SK-N-MC (cell line): ENCODE results near the gene HTR4.
A peak's percentile ranks its signal among the peaks of the same experiment; 100 is the strongest.

Source experiments
- DNase-seq: peaks from one replicate; pipeline ENCODE4 v3.0.0-alpha.2; 2011; ENCODE audit warnings: low read depth, low spot score
- H3K27ac ChIP-seq: fragments of 200-600 bp; sonication (generic); 2 replicates; pipeline ENCODE4 v1.5.1; 2016; ENCODE audit warnings: mixed run types
- H3K36me3 ChIP-seq: fragments of 200-600 bp; sonication (generic); 2 replicates; pipeline ENCODE4 v1.6.1; 2017; ENCODE audit warnings: antibody characterized with exemption, low read length, mixed read lengths; ENCODE audit not compliant: insufficient read depth
- H3K4me3 ChIP-seq: fragments of 200-600 bp; sonication (generic); 2 replicates; pipeline ENCODE4 v1.5.1; 2016
- H3K9ac ChIP-seq: fragments of 200-600 bp; sonication (generic); 2 replicates; pipeline ENCODE4 v1.8.0; 2017; ENCODE audit warnings: mixed run types, mixed read lengths; ENCODE audit not compliant: insufficient read length
- H3K9me3 ChIP-seq: fragments of 200-600 bp; sonication (generic); 2 replicates; pipeline ENCODE4 v1.6.1; 2017; ENCODE audit warnings: low read depth, mild to moderate bottlenecking, antibody characterized with exemption, low read length, moderate library complexity, mixed read lengths
- EZH2 ChIP-seq: fragments of 200-600 bp; sonication (generic); IDR thresholded peaks from one replicate; pipeline ENCODE4 v1.6.1; 2017; ENCODE audit warnings: antibody characterized with exemption
- FOXP2 ChIP-seq: optimal IDR thresholded peaks from 2 replicates; pipeline ENCODE3; 2011; ENCODE audit warnings: mild to moderate bottlenecking, moderate library complexity; ENCODE audit not compliant: insufficient read depth; ENCODE audit errors: extremely low read length, control extremely low read depth
- POLR2AphosphoS5 ChIP-seq: IDR thresholded peaks from 2 replicates; pipeline ENCODE4 v1.6.1; 2012; ENCODE audit warnings: mild to moderate bottlenecking, low read depth, low read length, borderline replicate concordance

Gene HTR4

GRCh38 chr5:148457183-148457620 is 197.1 kb downstream of the HTR4 start:
- Histone ChIP-seq H3K9me3 (no peaks in the 10 kb centered on the region), H3K4me3 (no peak overlapping the region), H3K36me3 (no peaks in the 10 kb centered on the region), H3K9ac (no peak overlapping the region), H3K27ac (no peak overlapping the region)
- TF ChIP-seq FOXP2 = no peak
- no peak for TF ChIP-seq POLR2AphosphoS5
- no peak for TF ChIP-seq EZH2
- DNase-seq = no peak

- no peak overlapping the region for H3K27ac ChIP-seq
- H3K9me3 ChIP-seq = no peaks in the 10 kb centered on the region
- no peak for TF ChIP-seq POLR2AphosphoS5
- no peak for TF ChIP-seq FOXP2
- H3K9ac ChIP-seq = no peak overlapping the region
- no peaks in the 10 kb centered on the region for H3K36me3 ChIP-seq
- H3K4me3 ChIP-seq = no peak overlapping the region
- no peak for DNase-seq
Measured at GRCh38 chr5:148455185-148455584, 199.1 kb downstream of the HTR4 start.

GRCh38 chr5:148454576-148454975 is 199.8 kb downstream of the HTR4 start:
- no peak for DNase-seq
- Histone ChIP-seq H3K27ac (no peak overlapping the region), H3K9me3 (no peaks in the 10 kb centered on the region), H3K36me3 (no peaks in the 10 kb centered on the region), H3K4me3 (no peak overlapping the region), H3K9ac (no peak overlapping the region)
- TF ChIP-seq POLR2AphosphoS5 = no peak
- no peak for TF ChIP-seq FOXP2

GRCh38 chr5:148452499-148453193 is 201.7 kb downstream of the HTR4 start:
- TF ChIP-seq FOXP2 (no peak), EZH2 (no peak), POLR2AphosphoS5 (no peak)
- Histone ChIP-seq H3K9me3 (no peaks in the 10 kb centered on the region), H3K4me3 (no peak overlapping the region), H3K36me3 (no peaks in the 10 kb centered on the region), H3K27ac (no peak overlapping the region), H3K9ac (no peak overlapping the region)
- no peak for DNase-seq

- no peak overlapping the region for H3K4me3 ChIP-seq
- no peak for DNase-seq
- TF ChIP-seq POLR2AphosphoS5 (no peak), FOXP2 (no peak), EZH2 (no peak)
- peaks cover 4% of the 10 kb centered on the region; the same call in 1 of the 2 replicates for H3K36me3 ChIP-seq
- no peak overlapping the region for H3K27ac ChIP-seq
- H3K9ac ChIP-seq = no peak overlapping the region
- no peaks in the 10 kb centered on the region for H3K9me3 ChIP-seq
Measured at GRCh38 chr5:148446611-148447010, 207.7 kb downstream of the HTR4 start.

GRCh38 chr5:148445578-148445977 is 208.7 kb downstream of the HTR4 start:
- DNase-seq = no peak
- peaks cover 12% of the 10 kb centered on the region for H3K36me3 ChIP-seq
- TF ChIP-seq EZH2 (no peak), POLR2AphosphoS5 (no peak), FOXP2 (no peak)
- no peak overlapping the region for H3K4me3 ChIP-seq
- no peak overlapping the region for H3K27ac ChIP-seq
- no peak overlapping the region for H3K9ac ChIP-seq
- H3K9me3 ChIP-seq = no peaks in the 10 kb centered on the region

- peak; percentile 28 for DNase-seq
- peaks cover 23% of the 10 kb centered on the region for H3K36me3 ChIP-seq
- TF ChIP-seq POLR2AphosphoS5 (no peak), EZH2 (no peak), FOXP2 (no peak)
Measured at GRCh38 chr5:148443998-148444397, 210.3 kb downstream of the HTR4 start.

GRCh38 chr5:148443241-148443640 is 211.1 kb downstream of the HTR4 start:
- Histone ChIP-seq H3K4me3 (no peak overlapping the region), H3K36me3 (peaks cover 31% of the 10 kb centered on the region), H3K9ac (no peak overlapping the region), H3K27ac (no peak overlapping the region), H3K9me3 (no peaks in the 10 kb centered on the region)
- DNase-seq = no peak
- TF ChIP-seq POLR2AphosphoS5 (no peak), FOXP2 (no peak), EZH2 (no peak)

More at GRCh38 chr5:148443998-148444397, 210.3 kb downstream of the HTR4 start:
- Histone ChIP-seq H3K9me3 (no peaks in the 10 kb centered on the region), H3K27ac (no peak overlapping the region), H3K9ac (no peak overlapping the region), H3K4me3 (no peak overlapping the region)

- Histone ChIP-seq H3K9me3 (no peaks in the 10 kb centered on the region), H3K27ac (no peak overlapping the region), H3K4me3 (no peak overlapping the region), H3K9ac (no peak overlapping the region), H3K36me3 (peaks cover 48% of the 10 kb centered on the region)
- no peak for DNase-seq
- no peak for TF ChIP-seq FOXP2
- no peak for TF ChIP-seq POLR2AphosphoS5
- TF ChIP-seq EZH2 = no peak
Measured at GRCh38 chr5:148438933-148439332, 215.4 kb downstream of the HTR4 start.
